Lower leg skin (tissue), 4 donors: ENCODE measurements around the gene HDGFL2. TPM values are rescaled to one million over a fixed set of nuclear protein-coding genes. Genes with fewer than 3 reads are reported as not detected.

ENCODE experiments used
- DNase-seq, 2 donors: peaks; one replicate each; pipeline ENCODE4 v3.0.0-alpha.2; 2019; ENCODE audit warnings: low spot score in 2 of 2
- H3K4me3 ChIP-seq: fragments of 200-600 bp; sonication (generic); 2 replicates; pipeline ENCODE4 v1.5.1; 2017; ENCODE audit warnings: mild to moderate bottlenecking, low read depth; ENCODE audit not compliant: poor library complexity, severe bottlenecking
- CTCF ChIP-seq, 3 donors: fragments of 450-650 bp; IDR thresholded peaks; one replicate each; pipeline ENCODE4 v1.5.1; 2016; ENCODE audit warnings: antibody characterized with exemption in 3 of 3, mild to moderate bottlenecking in 3 of 3, moderate library complexity in 2 of 3
- POLR2A ChIP-seq, 2 donors: fragments of 450-650 bp; IDR thresholded peaks; one replicate each; pipeline ENCODE4 v1.6.1; 2016 to 2017; ENCODE audit warnings: antibody characterized with exemption in 2 of 2, mild to moderate bottlenecking in 1 of 2, moderate library complexity in 1 of 2
- WGBS, 2 donors: methylation state at CpG; one replicate each; pipeline ENCODE4 v1.1.5; 2018; 5-methylcytosine and 5-hydroxymethylcytosine counted together
- intact Hi-C: fragments of 100-400 bp; cut with DNase I; formaldehyde crosslinking; loops from one replicate; pipeline ENCODE4 v1.15.0; 2023; ENCODE audit warnings: low total_unique reads
- total RNA-seq, 4 donors: library from RNA; depleted of rRNA; stranded (reverse); fragments of >200 nt; gene quantifications; one replicate each; pipeline ENCODE4 v1.1.0, GENCODE V29; 2016

HDGFL2 gene
- total RNA-seq, 4 donors from 2014 or later, result 20.9 to 36.4 (median 30.1) TPM

- TF ChIP-seq CTCF (IDR thresholded peaks at IDR 0.05) (no peak), POLR2A (IDR thresholded peaks at IDR 0.05) (no peak)
- DNase-seq, result no peak
- no peak overlapping the region for H3K4me3 ChIP-seq
- 79 to 85% methylated on average over 34 to 36 of the region's 37 CpGs for WGBS, 2 donors
- intact Hi-C loops, result no loop called here
Observed at GRCh38 chr19:4510435-4511255, 38.5 kb downstream of the HDGFL2 start.

- 80 to 84% methylated on average over 27 of the region's 27 CpGs for WGBS, 2 donors
- H3K4me3 ChIP-seq, result no peak overlapping the region
- TF ChIP-seq POLR2A (IDR thresholded peaks at IDR 0.05), result no peak
- TF ChIP-seq CTCF (IDR thresholded peaks at IDR 0.05), result no peak
- intact Hi-C loops, result no loop called here
- no peak for DNase-seq
Observed at GRCh38 chr19:4511300-4512054, 39.4 kb downstream of the HDGFL2 start.

- no peak overlapping the region for H3K4me3 ChIP-seq
- TF ChIP-seq POLR2A (IDR thresholded peaks at IDR 0.05) (no peak), CTCF (IDR thresholded peaks at IDR 0.05) (no peak)
- WGBS, 2 donors, result 87 to 93% methylated on average over 9 to 17 of the region's 17 CpGs
- DNase-seq, result no peak
- intact Hi-C loops, result no loop called here
Observed at GRCh38 chr19:4512070-4512469, 40.0 kb downstream of the HDGFL2 start.

GRCh38 chr19:4513248-4513647 lies 41.2 kb downstream of the HDGFL2 start:
- 92% methylated on average over 15 to 17 of the region's 17 CpGs for WGBS, 2 donors
- intact Hi-C loops, result no loop called here
- DNase-seq, result no peak
- H3K4me3 ChIP-seq, result no peak overlapping the region
- no peak for TF ChIP-seq CTCF (IDR thresholded peaks at IDR 0.05)
- TF ChIP-seq POLR2A (IDR thresholded peaks at IDR 0.05), result no peak

- intact Hi-C loops, result no loop called here
- H3K4me3 ChIP-seq, result no peak overlapping the region
- 87 to 91% methylated on average over 5 of the region's 5 CpGs for WGBS, 2 donors
- TF ChIP-seq POLR2A (IDR thresholded peaks at IDR 0.05) (no peak), CTCF (IDR thresholded peaks at IDR 0.05) (no peak)
- DNase-seq, result no peak
Observed at GRCh38 chr19:4515732-4516131, 43.6 kb downstream of the HDGFL2 start.
